CD4-positive, alpha-beta T cell treated with Interleukin-4 for 4 hours (primary cell): Measurements from ENCODE around the gene ALG14.
"Not testable (repeated sequence)": the region's sequence is repeated elsewhere in the genome, so short reads cannot be mapped to it uniquely, and the experiment has no call there.

Experiments used
- DNase-seq: peaks from one replicate; pipeline ENCODE4 v3.0.0-alpha.2; 2020

The ALG14 gene

GRCh38 chr1:94951509-94952208, 121.1 kb downstream of the ALG14 start:
- DNase-seq: no peak

GRCh38 chr1:94951046-94951445, 121.7 kb downstream of the ALG14 start:
- no peak for DNase-seq

- no peak for DNase-seq
Observed at GRCh38 chr1:94949681-94950661, 122.8 kb downstream of the ALG14 start.

- no peak for DNase-seq
Observed at GRCh38 chr1:94947437-94947836, 125.3 kb downstream of the ALG14 start.

- no peak for DNase-seq
Observed at GRCh38 chr1:94946886-94947285, 125.9 kb downstream of the ALG14 start.

GRCh38 chr1:94942171-94943128, 130.3 kb downstream of the ALG14 start:
- DNase-seq: no peak

GRCh38 chr1:94941480-94941879, 131.3 kb downstream of the ALG14 start:
- DNase-seq: not testable (repeated sequence)

- no peak for DNase-seq
Observed at GRCh38 chr1:94940738-94941137, 132.0 kb downstream of the ALG14 start.

- DNase-seq: no peak
Observed at GRCh38 chr1:94937820-94938219, 134.9 kb downstream of the ALG14 start.

GRCh38 chr1:94936861-94937620, 135.7 kb downstream of the ALG14 start:
- DNase-seq: no peak

- no peak for DNase-seq
Observed at GRCh38 chr1:94935476-94935875, 137.3 kb downstream of the ALG14 start.

- no peak for DNase-seq
Observed at GRCh38 chr1:94935034-94935433, 137.7 kb downstream of the ALG14 start.

- DNase-seq: no peak
Observed at GRCh38 chr1:94934551-94934950, 138.2 kb downstream of the ALG14 start.

GRCh38 chr1:94931254-94931841, 141.4 kb downstream of the ALG14 start:
- DNase-seq: no peak

- no peak for DNase-seq
Observed at GRCh38 chr1:94929351-94930217, 143.2 kb downstream of the ALG14 start.

- no peak for DNase-seq
Observed at GRCh38 chr1:94928293-94928939, 144.3 kb downstream of the ALG14 start.

GRCh38 chr1:94927405-94928175, 145.2 kb downstream of the ALG14 start:
- no peak for DNase-seq

- DNase-seq: peak; percentile 42
Observed at GRCh38 chr1:94926915-94927404, 145.8 kb downstream of the ALG14 start, which contains the start of gene CNN3. CNN3 (minus strand) TSS chr1:94927110; CDS start chr1:94926894, 216 bp downstream.
